Erythroblast (primary cell): Measurements from ENCODE around the gene MYCBPAP.

ENCODE experiments used
- DNase-seq, 2 experiments: peaks; one replicate each; lab custom pipeline; 2025; lab: John Stamatoyannopoulos, UW
- GATA1 ChIP-seq: IDR thresholded peaks from 2 replicates; pipeline ENCODE4 v1.6.1; 2011; ENCODE audit warnings: low read depth, mild to moderate bottlenecking, control low read depth, low read length, moderate library complexity
- POLR2A ChIP-seq: IDR thresholded peaks from 2 replicates; pipeline ENCODE4 v1.6.1; 2011; ENCODE audit warnings: mild to moderate bottlenecking, low read length

MYCBPAP gene

GRCh38 chr17:50570032-50570431 lies 61.8 kb downstream of the MYCBPAP start:
- TF ChIP-seq GATA1 (no peak), POLR2A (no peak)
- no peak for DNase-seq

- no peak for DNase-seq
- no peak for TF ChIP-seq GATA1
Measured at GRCh38 chr17:50570528-50570927, 62.3 kb downstream of the MYCBPAP start.

GRCh38 chr17:50571681-50572080 lies 63.4 kb downstream of the MYCBPAP start:
- no peak for DNase-seq
- TF ChIP-seq GATA1: no peak
- no peak for TF ChIP-seq POLR2A

GRCh38 chr17:50572541-50572940 lies 64.3 kb downstream of the MYCBPAP start:
- no peak for DNase-seq
- TF ChIP-seq POLR2A (no peak), GATA1 (no peak)

GRCh38 chr17:50573866-50574611 lies 65.8 kb downstream of the MYCBPAP start:
- TF ChIP-seq GATA1 (no peak), POLR2A (no peak)
- no peak for DNase-seq

- TF ChIP-seq POLR2A: no peak
- no peak for TF ChIP-seq GATA1
- DNase-seq: no peak
Measured at GRCh38 chr17:50575581-50576210, 67.5 kb downstream of the MYCBPAP start.

- DNase-seq: no peak
- TF ChIP-seq GATA1: no peak
- no peak for TF ChIP-seq POLR2A
Measured at GRCh38 chr17:50576864-50577263, 68.6 kb downstream of the MYCBPAP start.

- DNase-seq: no peak
- TF ChIP-seq POLR2A (no peak), GATA1 (no peak)
Measured at GRCh38 chr17:50577451-50577954, 69.3 kb downstream of the MYCBPAP start.

GRCh38 chr17:50578173-50578572 lies 69.9 kb downstream of the MYCBPAP start:
- no peak for TF ChIP-seq GATA1
- no peak for TF ChIP-seq POLR2A
- no peak for DNase-seq

GRCh38 chr17:50579399-50579798 lies 71.2 kb downstream of the MYCBPAP start:
- no peak for DNase-seq
- TF ChIP-seq GATA1 (no peak), POLR2A (no peak)

GRCh38 chr17:50580646-50581045 lies 72.4 kb downstream of the MYCBPAP start:
- no peak for DNase-seq
- TF ChIP-seq GATA1 (no peak), POLR2A (no peak)
